PC-3 (cell line): ENCODE data around the gene TEKT3. TPM values are rescaled to one million over a fixed set of nuclear protein-coding genes. Genes with fewer than 3 reads are reported as not detected.

Source experiments
- ATAC-seq: fragments of 200-7000 bp; cut with Tn5 transposase; 2 replicates; pipeline ENCODE4 v1.9.1; 2020; ENCODE audit warnings: mild to moderate bottlenecking, moderate library complexity
- BruUV-seq: library from RNA; stranded (reverse); fragments of 400-500 nt; replicated peaks from 2 replicates; lab custom pipeline; 2021; lab: Mats Ljungman, UMichigan
- CTCF ChIA-PET: fragments of 300-600 bp; sonication (Branson Sonifier 250); formaldehyde crosslinking; loops from one replicate; lab custom pipeline; 2022; ENCODE audit warnings: antibody characterized with exemption; lab: Charles Lee
- POLR2A ChIA-PET: fragments of 300-600 bp; sonication (Branson Sonifier 250); formaldehyde crosslinking; loops from one replicate; lab custom pipeline; 2022; ENCODE audit warnings: antibody characterized with exemption; ENCODE audit not compliant: unreplicated experiment; lab: Charles Lee
- DNase-seq: peaks from one replicate; pipeline ENCODE4 v3.0.0-alpha.2; 2015
- H2AFZ ChIP-seq: fragments of 300-600 bp; sonication (generic); 2 replicates; pipeline ENCODE4 v1.6.0; 2016; ENCODE audit warnings: antibody characterized with exemption, low read length
- H3F3A ChIP-seq: fragments of 300-600 bp; sonication (generic); one replicate; pipeline ENCODE4 v1.6.0; 2017; ENCODE audit warnings: antibody characterized with exemption, low read length, control low read depth, mild to moderate bottlenecking; ENCODE audit not compliant: unreplicated experiment
- H3K27ac ChIP-seq: fragments of 300-600 bp; sonication (generic); 2 replicates; pipeline ENCODE4 v1.5.1; 2016; ENCODE audit warnings: mild to moderate bottlenecking, low read length
- H3K27me3 ChIP-seq: fragments of 300-600 bp; sonication (generic); 2 replicates; pipeline ENCODE4 v1.6.1; 2016; ENCODE audit warnings: low read length, mixed read lengths
- H3K36me3 ChIP-seq: fragments of 300-600 bp; sonication (generic); 2 replicates; pipeline ENCODE4 v1.6.1; 2016; ENCODE audit warnings: low read depth, mixed run types, low read length, mixed read lengths
- H3K4me1 ChIP-seq: fragments of 300-600 bp; sonication (generic); 2 replicates; pipeline ENCODE4 v1.5.1; 2016; ENCODE audit warnings: low read length; ENCODE audit not compliant: insufficient read depth
- H3K4me2 ChIP-seq: fragments of 300-600 bp; sonication (generic); 2 replicates; pipeline ENCODE4 v1.6.0; 2016; ENCODE audit warnings: low read length
- H3K4me3 ChIP-seq: fragments of 300-600 bp; sonication (generic); 2 replicates; pipeline ENCODE4 v1.5.1; 2016; ENCODE audit warnings: mild to moderate bottlenecking, low read length, mixed read lengths
- H3K79me2 ChIP-seq: fragments of 300-600 bp; sonication (generic); 2 replicates; pipeline ENCODE4 v1.6.1; 2017; ENCODE audit warnings: low read length, mixed read lengths
- H3K9ac ChIP-seq: fragments of 300-600 bp; sonication (generic); 2 replicates; pipeline ENCODE4 v1.6.0; 2016; ENCODE audit warnings: mild to moderate bottlenecking, low read length
- H3K9me2 ChIP-seq: fragments of 300-600 bp; sonication (generic); replicated peaks from 2 replicates; pipeline ENCODE4 v1.6.1; 2016; ENCODE audit warnings: mixed run types, low read length, mixed read lengths
- H3K9me3 ChIP-seq: fragments of 300-600 bp; sonication (generic); 2 replicates; pipeline ENCODE4 v1.6.1; 2016; ENCODE audit warnings: low read length, mixed read lengths
- H4K20me1 ChIP-seq: fragments of 300-600 bp; sonication (generic); 2 replicates; pipeline ENCODE4 v1.6.1; 2016; ENCODE audit warnings: low read length, mixed read lengths
- CTCF ChIP-seq: fragments of 300-600 bp; sonication (generic); conservative IDR thresholded peaks from 2 replicates; pipeline ENCODE4 v1.5.1; 2017; ENCODE audit warnings: antibody characterized with exemption, low read depth, mild to moderate bottlenecking, low read length
- EZH2 ChIP-seq: fragments of 300-600 bp; sonication (generic); IDR thresholded peaks from one replicate; pipeline ENCODE4 v1.6.1; 2017; ENCODE audit warnings: antibody characterized with exemption, mild to moderate bottlenecking, low read length; ENCODE audit not compliant: unreplicated experiment
- EZH2phosphoT487 ChIP-seq: fragments of 300-600 bp; sonication (generic); IDR thresholded peaks from 2 replicates; pipeline ENCODE4 v1.6.1; 2018; ENCODE audit warnings: mild to moderate bottlenecking, antibody characterized with exemption, low read length, borderline replicate concordance
- intact Hi-C: fragments of 100-400 bp; cut with micrococcal nuclease; formaldehyde crosslinking; loops from 2 replicates; pipeline ENCODE4 v1.9.0; 2023
- total RNA-seq: library from RNA; depleted of rRNA; stranded (reverse); fragments of >200 nt; gene quantifications from 2 replicates; pipeline ENCODE4 v1.2.3, GENCODE V29; 2014

TEKT3 gene
- total RNA-seq, 1 experiment from 2014 or later = not detected

- Histone ChIP-seq H3K36me3 (no peaks in the 10 kb centered on the region), H3K27me3 (no peaks in the 10 kb centered on the region), H2AFZ (no peak overlapping the region), H3K79me2 (no peaks in the 10 kb centered on the region), H3K9me2 (no peaks in the 10 kb centered on the region), H3K4me3 (no peak overlapping the region), H3F3A (no peaks in the 10 kb centered on the region), H3K9ac (no peak overlapping the region), H3K4me2 (no peak overlapping the region), H3K27ac (no peak overlapping the region), H3K9me3 (no peaks in the 10 kb centered on the region), H4K20me1 (no peaks in the 10 kb centered on the region), H3K4me1 (no peaks in the 10 kb centered on the region)
- no peak for TF ChIP-seq EZH2phosphoT487
- no peak for TF ChIP-seq CTCF
- TF ChIP-seq EZH2 = no peak
- ATAC-seq (no peak), DNase-seq (peak; percentile 29)
- ChIA-PET POLR2A (no interaction called here), CTCF (no interaction called here)
- no TSS peak for BruUV-seq
- intact Hi-C loops = no loop called here
Measured at GRCh38 chr17:15364615-15365014, 23.2 kb upstream of the TEKT3 start.

- Histone ChIP-seq H3K4me1 (no peaks in the 10 kb centered on the region), H4K20me1 (no peaks in the 10 kb centered on the region), H3K36me3 (no peaks in the 10 kb centered on the region), H3K9me2 (no peaks in the 10 kb centered on the region), H3K9ac (no peak overlapping the region), H3K27ac (no peak overlapping the region), H2AFZ (no peak overlapping the region), H3F3A (no peaks in the 10 kb centered on the region), H3K79me2 (no peaks in the 10 kb centered on the region), H3K27me3 (no peaks in the 10 kb centered on the region), H3K4me3 (no peak overlapping the region), H3K9me3 (no peaks in the 10 kb centered on the region), H3K4me2 (no peak overlapping the region)
- BruUV-seq = no TSS peak
- CTCF ChIA-PET = no interaction called here
- TF ChIP-seq EZH2phosphoT487 (no peak), CTCF (no peak), EZH2 (no peak)
- no peak for DNase-seq
- intact Hi-C loops = no loop called here
- no peak for ATAC-seq
- POLR2A ChIA-PET = no interaction called here
Measured at GRCh38 chr17:15363702-15364101, 22.3 kb upstream of the TEKT3 start.

- no TSS peak for BruUV-seq
- no peak for ATAC-seq
- Histone ChIP-seq H4K20me1 (no peaks in the 10 kb centered on the region), H3K79me2 (no peaks in the 10 kb centered on the region), H3K4me3 (no peak overlapping the region), H3K9ac (no peak overlapping the region), H3K4me2 (no peak overlapping the region), H3K27me3 (no peaks in the 10 kb centered on the region), H3K9me3 (no peaks in the 10 kb centered on the region), H3F3A (no peaks in the 10 kb centered on the region), H2AFZ (0 out of 2 replicates have a peak overlapping the region, but pooled peaks have one; percentile 6), H3K27ac (no peak overlapping the region), H3K4me1 (no peaks in the 10 kb centered on the region), H3K9me2 (no peaks in the 10 kb centered on the region), H3K36me3 (no peaks in the 10 kb centered on the region)
- POLR2A ChIA-PET = interaction anchor here (1.0 kb wide), 1 partner anchor 9 kb away, joined by 3 read pairs; no protein-coding TSS in a partner anchor
- TF ChIP-seq CTCF (no peak), EZH2 (no peak), EZH2phosphoT487 (no peak)
- DNase-seq = no peak
- CTCF ChIA-PET = no interaction called here
- intact Hi-C loops = no loop called here
Measured at GRCh38 chr17:15361592-15361991, 20.2 kb upstream of the TEKT3 start.
